GM19372 (cell line): ENCODE measurements around the gene SRSF8.
"Not testable (repeated sequence)": the region's sequence is repeated elsewhere in the genome, so short reads cannot be mapped to it uniquely, and the experiment has no call there.

Experiments
- ATAC-seq: cut with Tn5 transposase; IDR thresholded peaks from one replicate; pipeline ENCODE4 v1.9.1; 2021; ENCODE audit warnings: mild to moderate bottlenecking, low read depth, moderate library complexity; ENCODE audit not compliant: unreplicated experiment

SRSF8 gene

GRCh38 chr11:95092549-95093324 is 26.0 kb downstream of the SRSF8 start:
- ATAC-seq, result no peak

GRCh38 chr11:95093548-95093947 is 26.8 kb downstream of the SRSF8 start:
- no peak for ATAC-seq

GRCh38 chr11:95095858-95096587 is 29.3 kb downstream of the SRSF8 start:
- peak; percentile 77 for ATAC-seq

- ATAC-seq, result no peak
Observed at GRCh38 chr11:95097209-95097608, 30.5 kb downstream of the SRSF8 start.

- no peak for ATAC-seq
Observed at GRCh38 chr11:95098826-95099225, 32.1 kb downstream of the SRSF8 start.

GRCh38 chr11:95100191-95100648 is 33.5 kb downstream of the SRSF8 start:
- ATAC-seq, result no peak

- ATAC-seq, result no peak
Observed at GRCh38 chr11:95100856-95101507, 34.3 kb downstream of the SRSF8 start.

- no peak for ATAC-seq
Observed at GRCh38 chr11:95101935-95102334, 35.2 kb downstream of the SRSF8 start.

GRCh38 chr11:95102733-95103132 is 36.0 kb downstream of the SRSF8 start:
- no peak for ATAC-seq

GRCh38 chr11:95103701-95104100 is 37.0 kb downstream of the SRSF8 start:
- no peak for ATAC-seq

GRCh38 chr11:95104121-95104830 is 37.6 kb downstream of the SRSF8 start:
- ATAC-seq, result no peak

- ATAC-seq, result no peak
Observed at GRCh38 chr11:95104856-95105255, 38.1 kb downstream of the SRSF8 start.

GRCh38 chr11:95108159-95108611 is 41.5 kb downstream of the SRSF8 start:
- ATAC-seq, result no peak

- no peak for ATAC-seq
Observed at GRCh38 chr11:95108671-95109551, 42.2 kb downstream of the SRSF8 start.

- ATAC-seq, result not testable (repeated sequence)
Observed at GRCh38 chr11:95111471-95111870, 44.8 kb downstream of the SRSF8 start.

GRCh38 chr11:95111923-95112540 is 45.3 kb downstream of the SRSF8 start:
- ATAC-seq, result no peak

GRCh38 chr11:95115597-95115996 is 48.9 kb downstream of the SRSF8 start:
- ATAC-seq, result no peak

GRCh38 chr11:95119361-95120060 is 52.8 kb downstream of the SRSF8 start:
- ATAC-seq, result no peak
